Measurements from ENCODE around the gene C13orf42.

DNA sequence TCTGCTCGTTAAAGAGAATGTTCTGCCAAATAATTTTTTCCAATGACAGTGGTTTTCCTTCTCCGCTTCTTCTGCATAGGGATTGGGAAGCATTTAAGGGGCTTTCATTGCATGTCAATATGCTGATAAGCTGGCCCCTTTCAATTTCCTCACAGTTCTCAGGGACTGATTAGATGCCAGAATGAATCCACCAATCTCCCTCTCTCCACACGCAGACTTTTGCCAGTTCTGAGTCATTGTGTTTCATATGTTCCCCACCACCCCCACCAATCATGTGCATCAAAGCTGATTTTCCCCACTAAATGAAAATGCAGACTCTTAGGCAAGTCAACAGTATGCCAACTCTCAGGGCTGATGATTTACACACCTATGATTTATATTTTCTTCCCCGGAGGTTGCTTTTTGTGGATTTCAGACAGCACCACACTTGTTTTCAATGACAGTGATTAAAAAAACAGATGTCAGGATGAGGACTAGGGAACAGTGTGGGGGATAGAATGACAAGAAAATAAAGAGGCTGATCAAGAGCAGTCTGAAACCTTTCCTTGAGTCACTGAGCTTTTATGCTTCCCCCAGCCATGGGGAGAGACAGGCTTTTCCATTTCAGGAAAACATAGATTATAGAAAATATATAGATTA lies 47.9 kb upstream of the C13orf42 start:
- TF ChIP-seq PAX5 (IDR thresholded peaks at IDR 0.05; ENCODE audit: borderline replicate concordance, low read depth, low read length), result no peak
- TF ChIP-seq TAF1 (IDR thresholded peaks at IDR 0.05; ENCODE audit: borderline replicate concordance, low read depth, low read length), result no peak
- TF ChIP-seq, protein P1, sequence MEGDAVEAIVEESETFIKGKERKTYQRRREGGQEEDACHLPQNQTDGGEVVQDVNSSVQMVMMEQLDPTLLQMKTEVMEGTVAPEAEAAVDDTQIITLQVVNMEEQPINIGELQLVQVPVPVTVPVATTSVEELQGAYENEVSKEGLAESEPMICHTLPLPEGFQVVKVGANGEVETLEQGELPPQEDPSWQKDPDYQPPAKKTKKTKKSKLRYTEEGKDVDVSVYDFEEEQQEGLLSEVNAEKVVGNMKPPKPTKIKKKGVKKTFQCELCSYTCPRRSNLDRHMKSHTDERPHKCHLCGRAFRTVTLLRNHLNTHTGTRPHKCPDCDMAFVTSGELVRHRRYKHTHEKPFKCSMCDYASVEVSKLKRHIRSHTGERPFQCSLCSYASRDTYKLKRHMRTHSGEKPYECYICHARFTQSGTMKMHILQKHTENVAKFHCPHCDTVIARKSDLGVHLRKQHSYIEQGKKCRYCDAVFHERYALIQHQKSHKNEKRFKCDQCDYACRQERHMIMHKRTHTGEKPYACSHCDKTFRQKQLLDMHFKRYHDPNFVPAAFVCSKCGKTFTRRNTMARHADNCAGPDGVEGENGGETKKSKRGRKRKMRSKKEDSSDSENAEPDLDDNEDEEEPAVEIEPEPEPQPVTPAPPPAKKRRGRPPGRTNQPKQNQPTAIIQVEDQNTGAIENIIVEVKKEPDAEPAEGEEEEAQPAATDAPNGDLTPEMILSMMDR (IDR thresholded peaks at IDR 0.05 in 2 of 3, conservative IDR thresholded peaks at IDR 0.05 in 1 of 3; ENCODE audit: control insufficient read depth in 2 of 3, extremely low read depth in 1 of 3, insufficient read depth in 1 of 3, low read depth in 3 of 3, low read length in 3 of 3), result no peak

Measured in GM12878 (cell line).